WTC11 (cell line): ENCODE results near the gene GRAP2.

ENCODE experiments used
- E2F5 ChIP-seq: sonication (generic); formaldehyde crosslinking; IDR thresholded peaks from 2 replicates; pipeline ENCODE4 v1.8.1; 2022; ENCODE audit warnings: mild to moderate bottlenecking, moderate library complexity, missing genetic modification reagents
- NR2C2 ChIP-seq: sonication (generic); formaldehyde crosslinking; IDR thresholded peaks from 2 replicates; pipeline ENCODE4 v1.8.0; 2022; ENCODE audit warnings: mild to moderate bottlenecking, missing genetic modification reagents
- PRDM15 ChIP-seq: sonication (generic); formaldehyde crosslinking; IDR thresholded peaks from 2 replicates; pipeline ENCODE4 v1.8.0; 2022; ENCODE audit warnings: missing genetic modification reagents
- TF ChIP-seq, protein P1 (sequence below): sonication (generic); formaldehyde crosslinking; IDR thresholded peaks from 2 replicates; pipeline ENCODE4 v1.8.0; 2023; ENCODE audit warnings: missing genetic modification reagents, mild to moderate bottlenecking, borderline replicate concordance
- TF ChIP-seq, protein P2 (sequence below): fragments of 200-600 bp; IDR thresholded peaks from 2 replicates; pipeline ENCODE4 v1.8.0; 2022; ENCODE audit warnings: antibody characterized with exemption
- TF ChIP-seq, protein P3 (sequence below): sonication (generic); formaldehyde crosslinking; conservative IDR thresholded peaks from 2 replicates; pipeline ENCODE4 v1.8.1; 2022; ENCODE audit warnings: mild to moderate bottlenecking, missing genetic modification reagents

GRCh38 chr22:39872548-39872947 is 28.3 kb upstream of the GRAP2 start:
- TF ChIP-seq, protein P1, sequence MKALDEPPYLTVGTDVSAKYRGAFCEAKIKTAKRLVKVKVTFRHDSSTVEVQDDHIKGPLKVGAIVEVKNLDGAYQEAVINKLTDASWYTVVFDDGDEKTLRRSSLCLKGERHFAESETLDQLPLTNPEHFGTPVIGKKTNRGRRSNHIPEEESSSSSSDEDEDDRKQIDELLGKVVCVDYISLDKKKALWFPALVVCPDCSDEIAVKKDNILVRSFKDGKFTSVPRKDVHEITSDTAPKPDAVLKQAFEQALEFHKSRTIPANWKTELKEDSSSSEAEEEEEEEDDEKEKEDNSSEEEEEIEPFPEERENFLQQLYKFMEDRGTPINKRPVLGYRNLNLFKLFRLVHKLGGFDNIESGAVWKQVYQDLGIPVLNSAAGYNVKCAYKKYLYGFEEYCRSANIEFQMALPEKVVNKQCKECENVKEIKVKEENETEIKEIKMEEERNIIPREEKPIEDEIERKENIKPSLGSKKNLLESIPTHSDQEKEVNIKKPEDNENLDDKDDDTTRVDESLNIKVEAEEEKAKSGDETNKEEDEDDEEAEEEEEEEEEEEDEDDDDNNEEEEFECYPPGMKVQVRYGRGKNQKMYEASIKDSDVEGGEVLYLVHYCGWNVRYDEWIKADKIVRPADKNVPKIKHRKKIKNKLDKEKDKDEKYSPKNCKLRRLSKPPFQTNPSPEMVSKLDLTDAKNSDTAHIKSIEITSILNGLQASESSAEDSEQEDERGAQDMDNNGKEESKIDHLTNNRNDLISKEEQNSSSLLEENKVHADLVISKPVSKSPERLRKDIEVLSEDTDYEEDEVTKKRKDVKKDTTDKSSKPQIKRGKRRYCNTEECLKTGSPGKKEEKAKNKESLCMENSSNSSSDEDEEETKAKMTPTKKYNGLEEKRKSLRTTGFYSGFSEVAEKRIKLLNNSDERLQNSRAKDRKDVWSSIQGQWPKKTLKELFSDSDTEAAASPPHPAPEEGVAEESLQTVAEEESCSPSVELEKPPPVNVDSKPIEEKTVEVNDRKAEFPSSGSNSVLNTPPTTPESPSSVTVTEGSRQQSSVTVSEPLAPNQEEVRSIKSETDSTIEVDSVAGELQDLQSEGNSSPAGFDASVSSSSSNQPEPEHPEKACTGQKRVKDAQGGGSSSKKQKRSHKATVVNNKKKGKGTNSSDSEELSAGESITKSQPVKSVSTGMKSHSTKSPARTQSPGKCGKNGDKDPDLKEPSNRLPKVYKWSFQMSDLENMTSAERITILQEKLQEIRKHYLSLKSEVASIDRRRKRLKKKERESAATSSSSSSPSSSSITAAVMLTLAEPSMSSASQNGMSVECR (CRISPR knock-in tag) = no peak
- TF ChIP-seq PRDM15 (CRISPR knock-in tag) (no peak), NR2C2 (CRISPR knock-in tag) (no peak), E2F5 (CRISPR knock-in tag) (no peak)
- TF ChIP-seq, protein P2, sequence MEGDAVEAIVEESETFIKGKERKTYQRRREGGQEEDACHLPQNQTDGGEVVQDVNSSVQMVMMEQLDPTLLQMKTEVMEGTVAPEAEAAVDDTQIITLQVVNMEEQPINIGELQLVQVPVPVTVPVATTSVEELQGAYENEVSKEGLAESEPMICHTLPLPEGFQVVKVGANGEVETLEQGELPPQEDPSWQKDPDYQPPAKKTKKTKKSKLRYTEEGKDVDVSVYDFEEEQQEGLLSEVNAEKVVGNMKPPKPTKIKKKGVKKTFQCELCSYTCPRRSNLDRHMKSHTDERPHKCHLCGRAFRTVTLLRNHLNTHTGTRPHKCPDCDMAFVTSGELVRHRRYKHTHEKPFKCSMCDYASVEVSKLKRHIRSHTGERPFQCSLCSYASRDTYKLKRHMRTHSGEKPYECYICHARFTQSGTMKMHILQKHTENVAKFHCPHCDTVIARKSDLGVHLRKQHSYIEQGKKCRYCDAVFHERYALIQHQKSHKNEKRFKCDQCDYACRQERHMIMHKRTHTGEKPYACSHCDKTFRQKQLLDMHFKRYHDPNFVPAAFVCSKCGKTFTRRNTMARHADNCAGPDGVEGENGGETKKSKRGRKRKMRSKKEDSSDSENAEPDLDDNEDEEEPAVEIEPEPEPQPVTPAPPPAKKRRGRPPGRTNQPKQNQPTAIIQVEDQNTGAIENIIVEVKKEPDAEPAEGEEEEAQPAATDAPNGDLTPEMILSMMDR = no peak
- TF ChIP-seq, protein P3, sequence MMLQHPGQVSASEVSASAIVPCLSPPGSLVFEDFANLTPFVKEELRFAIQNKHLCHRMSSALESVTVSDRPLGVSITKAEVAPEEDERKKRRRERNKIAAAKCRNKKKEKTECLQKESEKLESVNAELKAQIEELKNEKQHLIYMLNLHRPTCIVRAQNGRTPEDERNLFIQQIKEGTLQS (CRISPR knock-in tag) = no peak
